Measurements from ENCODE around the gene PDZD4.

PDZD4 gene

GRCh38 chrX:153870791-153871360, 40.5 kb upstream of the PDZD4 start:
- TF ChIP-seq SIN3A (IDR thresholded peaks at IDR 0.05; ENCODE audit: borderline replicate concordance, insufficient read depth, low read length): no peak
- no peak for TF ChIP-seq POLR2AphosphoS5 (IDR thresholded peaks at IDR 0.05; ENCODE audit: low read depth, low read length)
- no peak for TF ChIP-seq TAF1 (IDR thresholded peaks at IDR 0.05; ENCODE audit: borderline replicate concordance, insufficient read depth, low read length)
- no peak for TF ChIP-seq FOXP2 (optimal IDR thresholded peaks at IDR 0.05; ENCODE audit: borderline replicate concordance, extremely low read depth, extremely low read length, insufficient read depth)
- TF ChIP-seq, protein P1, sequence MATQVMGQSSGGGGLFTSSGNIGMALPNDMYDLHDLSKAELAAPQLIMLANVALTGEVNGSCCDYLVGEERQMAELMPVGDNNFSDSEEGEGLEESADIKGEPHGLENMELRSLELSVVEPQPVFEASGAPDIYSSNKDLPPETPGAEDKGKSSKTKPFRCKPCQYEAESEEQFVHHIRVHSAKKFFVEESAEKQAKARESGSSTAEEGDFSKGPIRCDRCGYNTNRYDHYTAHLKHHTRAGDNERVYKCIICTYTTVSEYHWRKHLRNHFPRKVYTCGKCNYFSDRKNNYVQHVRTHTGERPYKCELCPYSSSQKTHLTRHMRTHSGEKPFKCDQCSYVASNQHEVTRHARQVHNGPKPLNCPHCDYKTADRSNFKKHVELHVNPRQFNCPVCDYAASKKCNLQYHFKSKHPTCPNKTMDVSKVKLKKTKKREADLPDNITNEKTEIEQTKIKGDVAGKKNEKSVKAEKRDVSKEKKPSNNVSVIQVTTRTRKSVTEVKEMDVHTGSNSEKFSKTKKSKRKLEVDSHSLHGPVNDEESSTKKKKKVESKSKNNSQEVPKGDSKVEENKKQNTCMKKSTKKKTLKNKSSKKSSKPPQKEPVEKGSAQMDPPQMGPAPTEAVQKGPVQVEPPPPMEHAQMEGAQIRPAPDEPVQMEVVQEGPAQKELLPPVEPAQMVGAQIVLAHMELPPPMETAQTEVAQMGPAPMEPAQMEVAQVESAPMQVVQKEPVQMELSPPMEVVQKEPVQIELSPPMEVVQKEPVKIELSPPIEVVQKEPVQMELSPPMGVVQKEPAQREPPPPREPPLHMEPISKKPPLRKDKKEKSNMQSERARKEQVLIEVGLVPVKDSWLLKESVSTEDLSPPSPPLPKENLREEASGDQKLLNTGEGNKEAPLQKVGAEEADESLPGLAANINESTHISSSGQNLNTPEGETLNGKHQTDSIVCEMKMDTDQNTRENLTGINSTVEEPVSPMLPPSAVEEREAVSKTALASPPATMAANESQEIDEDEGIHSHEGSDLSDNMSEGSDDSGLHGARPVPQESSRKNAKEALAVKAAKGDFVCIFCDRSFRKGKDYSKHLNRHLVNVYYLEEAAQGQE (IDR thresholded peaks at IDR 0.05; ENCODE audit: insufficient read depth in 1 of 2, low read depth in 2 of 2, low read length in 2 of 2): no peak

DNA sequence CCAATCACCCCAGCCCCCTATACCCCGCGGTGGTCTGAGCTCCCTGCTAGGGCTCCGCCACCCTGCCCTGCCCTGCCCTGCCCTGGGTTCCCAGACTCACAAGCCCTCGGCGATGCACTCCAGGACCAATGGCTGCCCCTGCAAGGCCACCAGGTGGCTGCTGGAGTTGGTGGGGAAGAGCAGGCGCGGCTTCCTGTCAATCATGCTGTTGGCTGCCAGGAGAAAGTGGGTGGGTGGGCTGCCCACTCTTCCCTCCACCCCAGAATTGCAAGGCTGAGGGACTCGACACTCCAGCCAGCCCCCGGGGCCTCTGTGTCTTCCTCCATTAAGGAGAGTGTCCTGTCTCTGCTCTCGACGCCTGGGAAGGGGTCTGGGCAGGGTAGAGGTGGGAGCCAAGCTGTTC, 39.9 kb upstream of the PDZD4 start:
- TF ChIP-seq TAF1 (IDR thresholded peaks at IDR 0.05; ENCODE audit: borderline replicate concordance, insufficient read depth, low read length) (no peak), SIN3A (IDR thresholded peaks at IDR 0.05; ENCODE audit: borderline replicate concordance, insufficient read depth, low read length) (no peak), FOXP2 (optimal IDR thresholded peaks at IDR 0.05; ENCODE audit: borderline replicate concordance, extremely low read depth, extremely low read length, insufficient read depth) (no peak), POLR2AphosphoS5 (IDR thresholded peaks at IDR 0.05; ENCODE audit: low read depth, low read length) (no peak)
- TF ChIP-seq, protein P1 (IDR thresholded peaks at IDR 0.05; ENCODE audit: insufficient read depth in 1 of 2, low read depth in 2 of 2, low read length in 2 of 2): no peak

DNA sequence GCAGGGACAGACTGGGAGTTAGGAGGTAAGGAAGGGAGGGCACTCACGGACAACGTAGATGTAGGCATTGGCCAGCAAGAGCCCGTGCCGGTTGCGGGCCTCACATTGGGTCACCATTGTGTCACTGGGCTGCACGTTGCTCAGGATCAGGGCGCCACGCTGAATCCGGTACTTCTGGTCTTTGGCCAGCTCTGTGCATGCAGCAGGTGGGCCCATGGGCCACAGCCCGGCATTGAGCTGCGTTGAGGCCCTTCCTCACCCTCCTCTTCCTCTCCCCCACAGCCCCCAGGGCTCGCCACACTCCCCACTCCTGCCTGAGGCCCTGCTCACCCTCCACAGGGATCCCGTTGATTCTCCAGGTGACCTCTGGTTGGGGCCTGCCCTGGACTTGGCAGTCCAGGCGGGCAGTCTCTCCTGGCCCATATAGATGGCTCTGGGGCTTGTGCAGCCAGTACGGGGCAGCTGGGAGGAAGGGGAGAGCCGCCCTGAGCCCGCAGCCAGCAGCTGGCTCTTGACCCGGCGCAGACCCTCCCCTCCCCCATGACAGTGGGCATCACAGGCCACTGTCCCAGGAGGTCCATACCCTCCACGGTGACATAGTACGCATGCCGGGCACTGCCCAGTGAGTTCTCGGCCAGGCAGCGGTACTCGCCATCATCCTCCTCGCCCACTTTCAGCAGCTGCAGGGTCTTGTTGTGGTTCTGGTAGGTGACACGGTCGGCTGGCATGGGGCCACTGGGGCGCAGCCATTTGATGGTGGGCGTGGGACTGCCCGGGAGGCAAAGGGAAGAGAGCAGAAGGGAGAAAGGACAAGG, 39.3 kb upstream of the PDZD4 start:
- TF ChIP-seq, protein P1 (IDR thresholded peaks at IDR 0.05; ENCODE audit: insufficient read depth in 1 of 2, low read depth in 2 of 2, low read length in 2 of 2): no peak
- no peak for TF ChIP-seq POLR2AphosphoS5 (IDR thresholded peaks at IDR 0.05; ENCODE audit: low read depth, low read length)
- TF ChIP-seq FOXP2 (optimal IDR thresholded peaks at IDR 0.05; ENCODE audit: borderline replicate concordance, extremely low read depth, extremely low read length, insufficient read depth): no peak
- no peak for TF ChIP-seq TAF1 (IDR thresholded peaks at IDR 0.05; ENCODE audit: borderline replicate concordance, insufficient read depth, low read length)
- no peak for TF ChIP-seq SIN3A (IDR thresholded peaks at IDR 0.05; ENCODE audit: borderline replicate concordance, insufficient read depth, low read length)

DNA sequence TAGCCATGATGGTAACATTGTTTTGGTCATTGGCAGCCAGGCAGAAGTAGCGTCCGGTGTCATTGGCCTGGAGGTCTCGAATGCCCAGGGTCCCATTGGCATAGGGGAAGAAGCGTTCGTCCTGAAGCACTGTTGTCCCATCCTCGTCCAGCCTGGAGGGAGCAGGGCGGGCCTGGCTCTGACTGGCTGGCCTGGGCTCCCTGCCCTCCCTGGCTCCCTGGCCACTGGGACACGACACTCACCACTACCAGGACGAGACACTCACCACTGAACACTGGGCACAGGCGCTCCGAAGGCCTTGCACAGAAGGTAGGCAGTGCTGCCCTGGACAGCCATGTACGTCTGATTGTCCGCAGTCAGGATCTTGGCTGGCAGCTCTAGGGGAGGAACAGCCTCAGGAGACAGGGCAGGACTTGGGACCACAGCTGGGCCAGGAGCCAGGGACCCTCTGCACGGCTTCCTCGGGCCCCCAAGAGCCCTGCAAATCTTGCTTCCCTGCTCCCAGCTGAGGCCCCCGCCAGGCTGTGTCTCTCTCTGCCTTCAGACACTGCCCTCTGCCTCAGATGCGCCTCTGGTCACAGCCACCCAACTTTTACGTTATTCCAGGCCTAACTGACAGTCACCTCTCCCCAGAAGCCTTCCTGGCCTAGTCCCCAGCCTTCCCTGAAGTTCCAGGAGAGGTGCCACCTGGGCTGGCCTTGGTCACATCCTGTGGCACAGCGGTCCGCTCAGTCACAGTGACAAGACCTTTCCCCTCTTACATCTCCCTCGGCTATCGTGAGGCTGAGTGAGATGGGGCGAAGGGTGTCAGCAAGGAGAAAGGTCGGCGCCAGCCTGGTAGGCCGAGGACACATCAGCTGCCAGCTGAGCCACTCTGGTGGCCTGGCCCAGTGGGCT, 38.5 kb upstream of the PDZD4 start:
- TF ChIP-seq FOXP2 (optimal IDR thresholded peaks at IDR 0.05; ENCODE audit: borderline replicate concordance, extremely low read depth, extremely low read length, insufficient read depth): no peak
- TF ChIP-seq POLR2AphosphoS5 (IDR thresholded peaks at IDR 0.05; ENCODE audit: low read depth, low read length): no peak

- TF ChIP-seq FOXP2 (optimal IDR thresholded peaks at IDR 0.05; ENCODE audit: borderline replicate concordance, extremely low read depth, extremely low read length, insufficient read depth) (no peak), POLR2AphosphoS5 (IDR thresholded peaks at IDR 0.05; ENCODE audit: low read depth, low read length) (no peak), TAF1 (IDR thresholded peaks at IDR 0.05; ENCODE audit: borderline replicate concordance, insufficient read depth, low read length) (no peak), SIN3A (IDR thresholded peaks at IDR 0.05; ENCODE audit: borderline replicate concordance, insufficient read depth, low read length) (no peak)
- TF ChIP-seq, protein P1 (IDR thresholded peaks at IDR 0.05; ENCODE audit: insufficient read depth in 1 of 2, low read depth in 2 of 2, low read length in 2 of 2): no peak
Measured at GRCh38 chrX:153867671-153868070, 37.3 kb upstream of the PDZD4 start.
